BLaER1 treated with 17β-estradiol and CSF1 and Interleukin-3, amounts not matched to agents 10 nM and 100 nM (cell line): ENCODE measurements around the gene ABCC11.

Source experiments
- H3K27ac ChIP-seq, 11 experiments: shearing (Covaris generic); formaldehyde crosslinking; 2 replicates each; pipeline ENCODE4 v1.8.1; 2022
- H3K27me3 ChIP-seq, 11 experiments: shearing (Covaris generic); formaldehyde crosslinking; 2 replicates each; pipeline ENCODE4 v1.8.1; 2022
- H3K36me3 ChIP-seq, 11 experiments: shearing (Covaris generic); formaldehyde crosslinking; 2 replicates each; pipeline ENCODE4 v1.8.1; 2022
- H3K4me1 ChIP-seq, 10 experiments: shearing (Covaris generic); formaldehyde crosslinking; 2 replicates each; pipeline ENCODE4 v1.8.1; 2022
- H3K4me2 ChIP-seq, 11 experiments: shearing (Covaris generic); formaldehyde crosslinking; 2 replicates each; pipeline ENCODE4 v1.8.1; 2022
- H3K4me3 ChIP-seq, 10 experiments: shearing (Covaris generic); formaldehyde crosslinking; 2 replicates each; pipeline ENCODE4 v1.8.1; 2022
- H3K9ac ChIP-seq, 11 experiments: shearing (Covaris generic); formaldehyde crosslinking; 2 replicates each; pipeline ENCODE4 v1.8.1; 2022
- H3K9me3 ChIP-seq, 11 experiments: shearing (Covaris generic); formaldehyde crosslinking; replicated peaks in 1 of 11; 2 replicates each; pipeline ENCODE4 v1.8.1; 2022
- H4K20me1 ChIP-seq, 11 experiments: shearing (Covaris generic); formaldehyde crosslinking; 2 replicates each; pipeline ENCODE4 v1.8.1; 2022
- Cebpa-rat ChIP-seq, 11 experiments: shearing (Covaris generic); IDR thresholded peaks; 2 replicates each; pipeline ENCODE4 v1.8.1; 2022

Gene ABCC11

DNA sequence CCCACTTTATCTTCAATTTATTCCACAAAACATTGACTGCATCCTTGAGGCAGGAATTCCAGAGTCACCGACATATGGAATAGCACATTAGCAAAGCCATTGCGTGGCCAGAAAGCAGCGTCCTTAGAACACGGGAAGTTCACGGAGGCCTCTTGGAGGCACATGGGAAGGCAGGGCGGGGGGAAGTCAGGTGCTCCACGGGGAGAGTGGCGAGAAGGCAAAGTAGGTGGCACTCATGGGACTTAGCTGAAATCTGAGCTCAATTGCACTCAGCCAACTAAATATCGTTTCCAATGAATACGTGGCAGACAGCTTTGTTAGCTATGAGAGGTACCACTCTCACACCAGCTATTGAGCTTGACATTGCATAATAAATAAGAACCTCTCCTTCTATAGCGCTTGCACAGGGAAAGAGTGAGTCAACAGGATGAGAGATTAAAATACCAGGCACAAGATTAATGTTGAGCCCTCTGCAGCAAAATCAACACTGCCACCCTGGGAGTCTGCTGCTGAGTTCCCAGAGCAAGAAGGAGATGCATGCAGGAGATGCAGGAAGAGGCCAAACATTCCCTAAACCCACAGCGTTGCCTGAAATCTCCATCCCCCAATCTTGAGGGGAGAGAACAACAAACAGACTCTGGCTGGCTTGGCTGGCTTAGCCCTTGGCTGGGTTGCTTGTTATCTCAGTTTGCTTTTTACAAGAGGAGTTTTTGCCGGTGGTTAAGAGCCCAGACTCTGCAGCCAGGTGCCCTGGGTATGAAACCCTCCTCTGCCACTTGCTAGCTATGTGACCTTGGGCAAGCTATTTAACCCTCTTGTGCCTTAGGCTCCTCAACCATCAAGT lies 120.3 kb downstream of the ABCC11 start:
- H3K4me2 ChIP-seq, result no peak overlapping the region
- no peak overlapping the region for H3K9ac ChIP-seq
- H3K36me3 ChIP-seq, result no peaks in the 10 kb centered on the region
- H4K20me1 ChIP-seq, result no peaks in the 10 kb centered on the region
- no peak for TF ChIP-seq Cebpa-rat (IDR thresholded peaks at IDR 0.05)
- no peaks in the 10 kb centered on the region for H3K9me3 ChIP-seq
- peaks cover 0 to 12% (median 8%) of the 10 kb centered on the region in 10 experiments; a peak in 12 of 20 replicates for H3K4me1 ChIP-seq
- no peaks in the 10 kb centered on the region for H3K27me3 ChIP-seq
- no peak overlapping the region for H3K27ac ChIP-seq
- H3K4me3 ChIP-seq, result no peak overlapping the region

DNA sequence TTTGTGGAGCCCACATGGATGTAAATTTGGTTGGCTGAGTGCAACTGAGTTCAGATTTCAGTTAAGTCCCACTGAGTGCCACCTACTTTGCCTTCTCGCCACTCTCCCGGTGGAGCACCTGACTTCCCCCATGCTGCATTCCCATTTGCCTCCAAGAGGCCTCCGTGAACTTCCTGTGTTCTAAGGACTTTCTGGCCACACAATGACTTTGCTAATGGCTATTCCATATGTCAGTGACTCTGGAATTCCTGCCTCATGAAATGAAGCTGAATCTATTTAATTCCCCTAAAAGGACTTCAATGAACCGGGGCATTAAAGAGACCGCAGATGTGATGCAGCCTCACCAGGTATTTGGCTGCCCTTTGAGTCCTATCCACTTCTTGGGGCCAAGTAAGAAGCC lies 121.5 kb downstream of the ABCC11 start:
- H4K20me1 ChIP-seq, result no peaks in the 10 kb centered on the region
- no peaks in the 10 kb centered on the region for H3K9me3 ChIP-seq
- TF ChIP-seq Cebpa-rat (IDR thresholded peaks at IDR 0.05), result no peak
- no peaks in the 10 kb centered on the region for H3K36me3 ChIP-seq
- H3K4me3 ChIP-seq, result no peak overlapping the region
- H3K27me3 ChIP-seq, result no peaks in the 10 kb centered on the region
- no peak overlapping the region for H3K27ac ChIP-seq
- no peak overlapping the region for H3K4me2 ChIP-seq
- H3K9ac ChIP-seq, result no peak overlapping the region
- H3K4me1 ChIP-seq, result peaks cover 0 to 12% (median 8%) of the 10 kb centered on the region in 10 experiments; a peak in 12 of 20 replicates

DNA sequence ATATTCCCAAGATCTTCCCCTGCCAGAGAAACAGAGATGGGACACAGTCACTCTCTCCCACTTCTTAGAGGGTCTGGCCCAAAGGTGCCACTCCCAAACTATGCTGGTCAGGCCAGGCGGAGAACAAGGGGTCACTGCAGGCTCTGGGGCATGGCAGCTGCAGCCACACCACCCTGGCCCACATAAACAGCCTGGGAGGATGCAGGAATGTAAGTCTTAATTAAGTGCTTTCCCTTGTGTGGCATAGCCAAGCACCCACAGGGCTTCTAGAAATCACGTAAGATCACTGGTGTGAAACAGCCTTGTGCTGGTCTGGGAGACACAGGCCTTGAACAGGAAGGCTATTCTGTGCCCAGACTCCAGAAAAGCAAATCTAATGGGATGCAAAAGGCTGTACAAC lies 123.1 kb downstream of the ABCC11 start:
- H3K27ac ChIP-seq, result no peak overlapping the region
- no peak for TF ChIP-seq Cebpa-rat (IDR thresholded peaks at IDR 0.05)

DNA sequence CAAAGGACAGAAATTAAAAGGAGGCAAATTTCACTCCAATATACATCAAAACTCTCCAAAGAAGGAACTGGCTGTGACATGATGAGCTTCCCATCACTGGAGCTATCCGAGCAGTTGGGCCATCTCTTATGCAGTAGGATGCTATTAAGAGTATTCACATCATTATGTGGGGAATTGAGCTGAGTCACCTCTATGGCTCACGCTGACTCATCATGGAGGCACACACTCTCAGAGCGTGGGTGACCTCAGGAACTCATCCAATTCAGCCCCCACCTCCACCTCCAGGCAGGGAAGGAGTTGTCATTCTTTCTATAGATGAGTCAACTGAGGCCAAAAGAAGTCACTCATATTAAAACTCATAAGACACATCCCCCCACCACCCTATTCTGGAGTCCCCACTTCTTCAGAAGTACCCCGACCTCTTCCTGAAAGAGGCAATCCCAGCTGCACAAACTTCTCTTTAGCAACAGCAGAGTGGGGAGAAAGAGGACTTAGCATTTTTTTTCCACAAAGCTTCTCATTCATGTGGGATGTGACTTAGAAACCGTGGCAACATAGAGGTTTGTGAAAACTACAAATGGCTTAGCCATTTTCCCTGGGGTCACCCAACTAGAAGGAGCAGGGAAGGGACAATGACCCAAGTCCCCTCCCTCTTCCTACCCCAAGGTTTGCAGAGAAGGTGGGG lies 124.1 kb downstream of the ABCC11 start:
- peak overlapping the region in 5 of 11 experiments; percentile 0 to 48 (median 25); a peak in 5 of 22 replicates for H3K4me2 ChIP-seq
- no peak overlapping the region for H3K9ac ChIP-seq

More for the DNA sequence above, 123.1 kb downstream of the ABCC11 start:
- peaks cover 0 to 12% (median 8%) of the 10 kb centered on the region in 10 experiments; a peak in 12 of 20 replicates for H3K4me1 ChIP-seq
- no peaks in the 10 kb centered on the region for H3K27me3 ChIP-seq
- no peak overlapping the region for H3K4me2 ChIP-seq
- no peak overlapping the region for H3K4me3 ChIP-seq
- no peaks in the 10 kb centered on the region for H4K20me1 ChIP-seq
- H3K9me3 ChIP-seq, result no peaks in the 10 kb centered on the region
- no peak overlapping the region for H3K9ac ChIP-seq
- H3K36me3 ChIP-seq, result no peaks in the 10 kb centered on the region

DNA sequence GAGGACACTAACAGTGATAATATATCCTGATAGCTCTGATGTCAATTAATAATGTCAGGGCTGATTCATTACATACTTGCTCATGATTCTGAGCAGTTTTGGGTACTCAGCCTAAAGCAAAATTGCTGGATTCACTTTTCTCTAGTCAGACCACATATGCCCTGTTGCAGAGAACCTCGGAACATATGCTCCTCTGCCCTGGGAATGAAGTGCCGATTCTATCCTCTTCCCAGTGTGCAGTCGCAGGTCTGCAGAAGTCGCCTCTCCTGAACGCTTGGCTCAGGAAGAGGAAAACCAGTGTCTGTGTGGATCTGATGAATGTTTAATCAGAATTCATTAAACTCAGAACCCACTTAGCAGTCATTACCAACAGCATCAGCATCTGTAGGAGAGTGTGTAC lies 126.1 kb downstream of the ABCC11 start:
- Histone ChIP-seq H3K4me3 (no peak overlapping the region), H4K20me1 (no peaks in the 10 kb centered on the region; a peak in 1 of 22 replicates), H3K27me3 (no peaks in the 10 kb centered on the region), H3K4me1 (peaks cover 0 to 12% (median 4%) of the 10 kb centered on the region in 10 experiments; a peak in 8 of 20 replicates), H3K36me3 (no peaks in the 10 kb centered on the region), H3K9ac (no peak overlapping the region), H3K9me3 (no peaks in the 10 kb centered on the region), H3K4me2 (no peak overlapping the region), H3K27ac (no peak overlapping the region)
- no peak for TF ChIP-seq Cebpa-rat (IDR thresholded peaks at IDR 0.05)

More for the DNA sequence above, 124.1 kb downstream of the ABCC11 start:
- Histone ChIP-seq H3K27me3 (no peaks in the 10 kb centered on the region), H3K27ac (peak overlapping the region in 1 of 11 experiments; percentile 12; a peak in 2 of 22 replicates), H3K36me3 (no peaks in the 10 kb centered on the region), H3K4me1 (peaks cover 0 to 12% (median 4%) of the 10 kb centered on the region in 10 experiments; a peak in 11 of 20 replicates), H4K20me1 (no peaks in the 10 kb centered on the region; a peak in 1 of 22 replicates), H3K9me3 (no peaks in the 10 kb centered on the region), H3K4me3 (no peak overlapping the region)
- TF ChIP-seq Cebpa-rat (IDR thresholded peaks at IDR 0.05), result no peak

DNA sequence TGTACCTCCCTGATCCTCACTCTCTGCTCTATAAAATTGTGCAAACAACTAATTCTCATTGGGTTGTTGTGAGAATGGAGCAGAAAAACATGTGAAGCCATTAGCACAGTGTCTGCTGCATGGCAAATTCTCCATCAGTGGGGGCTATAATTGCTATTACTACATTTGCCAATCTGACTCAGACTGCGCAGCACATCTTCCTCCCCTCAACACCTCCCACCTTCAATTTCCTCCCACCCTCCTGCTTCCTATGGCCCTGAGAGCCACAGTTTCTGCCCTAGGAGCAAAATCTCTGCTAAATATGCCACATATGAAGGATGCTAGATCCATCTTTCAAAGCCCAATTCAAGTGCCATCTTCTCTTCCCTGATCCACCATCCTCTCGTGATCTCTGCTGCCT lies 128.5 kb downstream of the ABCC11 start:
- TF ChIP-seq Cebpa-rat (IDR thresholded peaks at IDR 0.05), result no peak
- Histone ChIP-seq H3K4me3 (no peak overlapping the region), H4K20me1 (no peaks in the 10 kb centered on the region; a peak in 1 of 22 replicates)

DNA sequence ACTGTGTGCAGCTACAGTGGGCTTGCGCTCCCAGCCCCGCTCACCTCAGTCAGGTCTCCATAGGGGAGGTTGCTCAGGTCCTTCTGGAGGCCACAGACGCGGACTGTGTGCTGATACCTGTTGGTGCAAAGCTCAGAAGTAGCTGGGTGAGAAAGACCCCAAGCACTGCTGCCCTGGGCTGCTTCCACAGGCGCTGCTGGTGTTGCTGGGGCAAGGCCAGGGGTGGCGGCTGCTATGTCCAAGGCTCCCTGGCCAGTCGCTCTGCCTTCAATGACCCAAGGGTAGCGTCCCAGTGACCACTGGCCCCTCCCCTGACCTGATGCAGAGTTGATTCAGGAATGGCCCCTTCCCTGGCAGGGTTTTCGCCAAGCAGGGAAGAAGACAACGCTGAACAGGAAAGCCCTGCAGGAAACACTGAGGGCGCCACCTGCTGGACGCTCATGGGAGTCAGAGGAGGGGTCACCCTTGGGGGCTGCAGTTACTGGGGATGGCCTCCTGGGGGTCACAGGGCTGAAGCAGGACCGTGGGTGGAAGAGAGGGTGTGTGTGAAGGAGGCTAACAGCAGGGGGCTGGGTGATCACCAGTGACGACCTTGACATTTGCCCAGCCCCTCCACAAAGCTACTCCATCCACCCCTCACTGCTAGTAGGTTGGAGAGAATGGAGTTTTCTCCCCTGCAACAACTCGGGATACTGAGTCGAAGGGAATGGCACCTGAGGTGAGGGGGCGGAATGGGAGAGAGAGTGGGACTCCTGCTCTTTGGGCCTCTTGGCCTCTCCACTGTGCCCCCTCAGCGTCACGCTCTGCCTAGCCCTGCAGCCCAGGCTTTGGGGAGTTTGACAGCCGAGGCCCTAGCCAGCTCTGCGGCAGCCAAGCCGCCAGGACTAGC lies 129.9 kb downstream of the ABCC11 start:
- Histone ChIP-seq H3K4me2 (no peak overlapping the region), H3K4me1 (peaks cover 0 to 5% (median under 1%) of the 10 kb centered on the region in 10 experiments; a peak in 1 of 20 replicates), H3K27me3 (no peaks in the 10 kb centered on the region), H3K4me3 (no peak overlapping the region), H3K27ac (no peak overlapping the region), H3K36me3 (no peaks in the 10 kb centered on the region), H3K9me3 (no peaks in the 10 kb centered on the region), H3K9ac (no peak overlapping the region), H4K20me1 (no peaks in the 10 kb centered on the region; a peak in 1 of 22 replicates)
- TF ChIP-seq Cebpa-rat (IDR thresholded peaks at IDR 0.05), result no peak

More for the DNA sequence above, 128.5 kb downstream of the ABCC11 start:
- no peak overlapping the region for H3K27ac ChIP-seq
- H3K36me3 ChIP-seq, result no peaks in the 10 kb centered on the region
- H3K9ac ChIP-seq, result no peak overlapping the region
- no peaks in the 10 kb centered on the region for H3K9me3 ChIP-seq
- H3K4me2 ChIP-seq, result no peak overlapping the region
- peaks cover 0 to 12% (median 6%) of the 10 kb centered on the region in 10 experiments; a peak in 8 of 20 replicates for H3K4me1 ChIP-seq
- no peaks in the 10 kb centered on the region for H3K27me3 ChIP-seq
